Kidney epithelial cell (primary cell): Measurements from ENCODE around the gene C19orf85. TPM values are rescaled to one million over a fixed set of nuclear protein-coding genes. Genes with fewer than 3 reads are reported as not detected.

Experiments used
- DNase-seq: peaks from one replicate; pipeline ENCODE4 v3.0.0-alpha.2; 2010; ENCODE audit warnings: low read depth
- H3K27me3 ChIP-seq: 2 replicates; pipeline ENCODE4 v1.6.0; 2011; ENCODE audit warnings: low read length; ENCODE audit not compliant: control insufficient read depth, insufficient read depth
- H3K36me3 ChIP-seq: 2 replicates; pipeline ENCODE4 v1.5.1; 2011; ENCODE audit warnings: low read length; ENCODE audit not compliant: control insufficient read depth, insufficient read depth
- H3K4me3 ChIP-seq: 2 replicates; pipeline ENCODE4 v1.5.1; 2011; ENCODE audit warnings: low read depth, mild to moderate bottlenecking, control low read depth, low read length
- total RNA-seq: library from RNA; depleted of rRNA; stranded (reverse); fragments of >200 nt; gene quantifications from 2 replicates; pipeline ENCODE4 v1.2.3, GENCODE V29; 2015
- TF ChIP-seq, protein P1 (sequence below): IDR thresholded peaks from 2 replicates; pipeline ENCODE4 v1.5.1; 2011; ENCODE audit warnings: mild to moderate bottlenecking, moderate library complexity, low read length, control low read depth, inconsistent platforms; ENCODE audit not compliant: insufficient read depth, poor library complexity, severe bottlenecking

Gene C19orf85
- total RNA-seq, 1 donor from 2014 or later: not detected

DNA sequence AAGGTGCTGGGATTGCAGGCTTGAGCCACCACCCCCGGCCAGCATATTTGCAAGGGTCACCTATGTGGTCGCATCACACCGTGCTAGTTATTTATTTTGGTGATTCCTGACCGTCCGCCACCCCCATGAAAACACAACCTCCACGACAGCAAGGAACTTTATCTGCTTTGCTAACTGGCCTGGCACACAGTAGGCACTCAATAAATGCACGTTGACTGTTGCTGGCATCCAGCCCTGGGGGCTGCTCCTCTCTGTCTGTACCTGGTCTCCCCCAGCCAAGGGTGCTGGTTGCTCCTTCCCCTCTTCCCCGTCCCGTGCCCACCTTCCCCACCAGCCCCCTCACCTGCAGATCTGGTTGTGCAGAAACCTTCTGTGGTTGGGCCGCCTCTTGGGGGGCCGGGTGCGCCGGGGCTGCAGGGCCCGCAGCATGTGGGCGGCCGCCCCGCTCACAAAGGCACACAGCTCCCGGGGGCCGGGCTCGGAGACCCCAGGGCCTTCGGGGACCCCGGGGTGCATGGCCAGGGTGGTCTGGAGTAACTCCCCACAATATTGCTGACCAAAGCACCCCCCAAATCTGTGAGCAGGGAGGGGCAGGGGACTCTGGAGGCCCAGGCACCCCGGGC is 401 bp downstream of the C19orf85 start:
- Histone ChIP-seq H3K4me3 (no peak overlapping the region), H3K27me3 (peaks cover 8% of the 10 kb centered on the region), H3K36me3 (no peaks in the 10 kb centered on the region)
- DNase-seq: no peak
- TF ChIP-seq, protein P1, sequence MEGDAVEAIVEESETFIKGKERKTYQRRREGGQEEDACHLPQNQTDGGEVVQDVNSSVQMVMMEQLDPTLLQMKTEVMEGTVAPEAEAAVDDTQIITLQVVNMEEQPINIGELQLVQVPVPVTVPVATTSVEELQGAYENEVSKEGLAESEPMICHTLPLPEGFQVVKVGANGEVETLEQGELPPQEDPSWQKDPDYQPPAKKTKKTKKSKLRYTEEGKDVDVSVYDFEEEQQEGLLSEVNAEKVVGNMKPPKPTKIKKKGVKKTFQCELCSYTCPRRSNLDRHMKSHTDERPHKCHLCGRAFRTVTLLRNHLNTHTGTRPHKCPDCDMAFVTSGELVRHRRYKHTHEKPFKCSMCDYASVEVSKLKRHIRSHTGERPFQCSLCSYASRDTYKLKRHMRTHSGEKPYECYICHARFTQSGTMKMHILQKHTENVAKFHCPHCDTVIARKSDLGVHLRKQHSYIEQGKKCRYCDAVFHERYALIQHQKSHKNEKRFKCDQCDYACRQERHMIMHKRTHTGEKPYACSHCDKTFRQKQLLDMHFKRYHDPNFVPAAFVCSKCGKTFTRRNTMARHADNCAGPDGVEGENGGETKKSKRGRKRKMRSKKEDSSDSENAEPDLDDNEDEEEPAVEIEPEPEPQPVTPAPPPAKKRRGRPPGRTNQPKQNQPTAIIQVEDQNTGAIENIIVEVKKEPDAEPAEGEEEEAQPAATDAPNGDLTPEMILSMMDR: no peak

DNA sequence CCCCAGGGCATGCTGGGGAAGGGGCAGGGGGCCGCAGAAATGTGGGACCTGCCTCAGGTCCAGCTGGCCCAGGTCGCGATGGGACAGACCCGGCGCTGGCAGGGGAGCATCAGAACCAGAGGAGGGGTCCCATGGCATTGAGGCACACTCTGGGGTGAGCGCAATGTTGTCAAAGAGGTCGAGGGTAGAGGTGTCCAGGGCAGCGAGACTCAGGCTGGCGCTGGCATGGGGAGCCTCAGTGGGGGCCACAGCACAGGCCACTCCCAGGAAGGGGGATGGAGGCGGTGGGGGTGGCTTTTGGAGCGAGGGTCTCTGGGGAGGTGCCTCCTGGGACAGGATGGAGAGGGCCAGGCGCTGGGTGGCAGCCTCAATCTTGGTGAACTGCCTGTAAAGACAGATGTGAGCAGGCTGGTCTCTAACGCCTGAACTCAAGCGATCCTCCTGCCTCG is 944 bp downstream of the C19orf85 start:
- Histone ChIP-seq H3K27me3 (peaks cover 8% of the 10 kb centered on the region), H3K4me3 (no peak overlapping the region), H3K36me3 (no peaks in the 10 kb centered on the region)
- TF ChIP-seq, protein P1: no peak
- DNase-seq: no peak

DNA sequence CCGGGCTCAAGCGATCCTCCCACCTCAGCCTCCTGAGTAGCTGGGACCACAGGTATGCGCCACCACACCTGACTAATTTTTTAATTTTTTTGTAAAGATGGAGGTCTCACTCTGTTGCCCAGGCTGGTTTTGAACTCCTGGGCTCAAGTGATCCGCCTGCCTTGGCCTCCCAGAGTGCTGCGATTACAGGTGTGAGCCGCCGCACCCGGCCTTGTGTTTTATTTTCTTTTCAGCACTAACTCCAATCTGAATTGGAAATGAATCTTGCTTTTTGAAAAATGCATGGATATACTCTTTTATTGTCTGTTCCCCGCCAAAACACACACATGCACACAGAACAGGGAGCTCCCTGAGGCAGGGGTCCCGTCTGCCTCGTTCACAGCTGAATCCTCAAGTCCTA is 1.8 kb downstream of the C19orf85 start:
- Histone ChIP-seq H3K36me3 (no peaks in the 10 kb centered on the region), H3K27me3 (peaks cover 8% of the 10 kb centered on the region), H3K4me3 (no peak overlapping the region)
- no peak for DNase-seq
- TF ChIP-seq, protein P1: no peak

DNA sequence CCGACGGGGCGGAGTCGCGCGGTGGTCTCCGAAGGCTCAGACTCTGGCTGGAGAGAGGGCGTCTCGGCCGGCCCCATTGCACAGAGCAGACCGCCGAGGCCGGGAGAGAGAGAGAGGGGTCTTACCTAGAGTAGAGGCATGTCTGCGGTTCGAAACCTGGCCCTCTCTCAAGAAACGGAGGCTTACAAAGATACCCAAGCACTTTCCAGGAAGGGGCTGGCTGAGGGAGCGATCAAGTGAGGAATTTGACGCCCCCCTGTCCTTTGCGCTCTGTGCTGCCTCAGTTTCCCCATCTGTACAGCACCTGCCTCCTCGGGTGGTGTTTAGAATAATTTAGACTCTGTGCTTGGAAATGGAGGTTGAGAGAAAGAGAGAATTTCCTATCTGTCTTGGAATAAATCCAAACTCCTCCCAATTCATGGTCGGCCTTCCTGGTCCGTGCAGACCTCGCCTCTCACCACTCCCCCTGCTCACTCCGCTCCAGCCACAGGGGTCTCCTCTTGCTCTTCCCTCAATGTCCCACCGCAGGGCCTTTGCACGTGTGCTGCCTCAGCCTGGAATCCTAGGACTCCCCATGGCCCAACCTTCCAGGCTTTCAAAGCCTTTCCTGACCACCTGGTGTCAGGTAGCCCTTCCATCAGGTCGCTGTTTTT is 2.5 kb downstream of the C19orf85 start:
- Histone ChIP-seq H3K36me3 (no peaks in the 10 kb centered on the region), H3K27me3 (peaks cover 8% of the 10 kb centered on the region), H3K4me3 (peak overlapping the region; percentile 64)
- no peak for DNase-seq
- TF ChIP-seq, protein P1: no peak

DNA sequence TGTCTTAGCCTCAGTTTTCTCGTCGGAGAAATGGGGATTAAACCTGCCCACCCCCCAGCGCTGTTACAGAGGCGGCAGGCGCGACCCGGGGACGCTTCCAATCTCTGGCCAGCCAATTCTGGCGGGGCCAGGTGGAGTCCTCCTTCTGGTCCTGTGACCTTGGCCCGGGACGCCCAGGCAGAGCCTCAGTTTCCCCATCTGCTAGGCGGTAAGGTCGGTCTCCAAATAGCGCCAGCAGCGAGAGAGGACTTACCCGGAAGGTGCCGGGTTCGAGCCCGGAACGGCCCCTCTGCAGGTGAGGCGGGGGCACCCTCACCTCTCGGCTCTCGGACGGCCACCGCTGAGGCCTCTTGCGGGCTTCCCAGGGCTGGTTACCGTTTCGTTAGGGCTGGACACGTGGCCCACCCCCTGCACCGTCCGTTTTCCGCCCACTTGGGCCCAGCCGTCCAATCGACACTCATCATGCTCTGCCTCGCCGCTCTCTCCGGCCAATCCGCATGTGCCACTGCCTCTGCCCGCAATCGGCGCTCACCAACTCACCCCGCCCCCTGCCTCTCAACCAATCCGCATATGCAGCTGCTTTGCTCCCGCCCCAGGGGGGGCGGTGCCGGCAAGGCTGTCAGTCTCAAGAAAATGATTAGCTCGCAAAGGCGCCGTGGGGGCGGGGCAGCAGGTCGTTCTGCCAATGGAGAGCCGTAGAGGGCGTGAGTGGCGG is 3.1 kb downstream of the C19orf85 start, which contains the start of gene ISOC2:
Gene ISOC2 (minus strand): TSS at position 384 of the 715 bp plus-strand sequence. CDS start 5,156 bp downstream, outside the sequence.
- TF ChIP-seq, protein P1: no peak
- peak; percentile 95 for DNase-seq
- Histone ChIP-seq H3K4me3 (peak within 1 kb of the TSS; percentile 80), H3K27me3 (peaks cover 8% of the 10 kb centered on the region), H3K36me3 (no peaks in the 10 kb centered on the region)
